ENCODE data around the gene KMT2E.

The KMT2E gene

DNA sequence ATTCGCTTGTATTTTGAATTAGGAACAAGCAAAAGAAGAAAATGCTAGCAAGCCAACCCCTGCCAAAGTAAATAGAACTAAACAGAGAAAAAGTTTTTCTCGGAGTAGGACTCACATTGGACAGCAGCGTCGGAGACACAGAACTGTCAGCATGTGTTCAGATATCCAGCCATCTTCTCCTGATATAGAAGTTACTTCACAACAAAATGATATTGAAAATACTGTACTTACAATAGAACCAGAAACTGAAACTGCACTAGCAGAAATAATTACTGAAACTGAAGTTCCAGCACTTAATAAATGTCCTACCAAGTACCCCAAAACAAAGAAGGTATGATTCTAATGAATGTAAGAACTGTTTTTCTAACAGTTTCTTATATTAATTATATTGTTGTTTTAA lies 87.9 kb downstream of the KMT2E start:
- in situ Hi-C loops (cut with MboI; ENCODE audit: low pct_unique_long_range_greater_than_20kb, low sequenced_read_pairs, unreplicated experiment): no loop called here

GRCh38 chr7:105102557-105103352 lies 88.8 kb downstream of the KMT2E start:
- no peak for TF ChIP-seq CTCF (IDR thresholded peaks at IDR 0.05; ENCODE audit: extremely low read depth, insufficient read depth, missing control alignments)
- in situ Hi-C loops (cut with MboI; ENCODE audit: low pct_unique_long_range_greater_than_20kb, low sequenced_read_pairs, unreplicated experiment): no loop called here
- no peak for DNase-seq (ENCODE audit: low spot score)

More for the DNA sequence above, 87.9 kb downstream of the KMT2E start:
- TF ChIP-seq CTCF (IDR thresholded peaks at IDR 0.05; ENCODE audit: extremely low read depth, insufficient read depth, missing control alignments): no peak
- DNase-seq (ENCODE audit: low spot score): no peak

- no peak for TF ChIP-seq CTCF (IDR thresholded peaks at IDR 0.05; ENCODE audit: extremely low read depth, insufficient read depth, missing control alignments)
- DNase-seq (ENCODE audit: low spot score): no peak
- in situ Hi-C loops (cut with MboI; ENCODE audit: low pct_unique_long_range_greater_than_20kb, low sequenced_read_pairs, unreplicated experiment): no loop called here
Measured at GRCh38 chr7:105105579-105105978, 91.6 kb downstream of the KMT2E start.

GRCh38 chr7:105106473-105106872 lies 92.5 kb downstream of the KMT2E start:
- in situ Hi-C loops (cut with MboI; ENCODE audit: low pct_unique_long_range_greater_than_20kb, low sequenced_read_pairs, unreplicated experiment): no loop called here

GRCh38 chr7:105107458-105107857 lies 93.5 kb downstream of the KMT2E start:
- in situ Hi-C loops (cut with MboI; ENCODE audit: low pct_unique_long_range_greater_than_20kb, low sequenced_read_pairs, unreplicated experiment): no loop called here
- no peak for TF ChIP-seq CTCF (IDR thresholded peaks at IDR 0.05; ENCODE audit: extremely low read depth, insufficient read depth, missing control alignments)

More at GRCh38 chr7:105106473-105106872, 92.5 kb downstream of the KMT2E start:
- no peak for DNase-seq (ENCODE audit: low spot score)
- TF ChIP-seq CTCF (IDR thresholded peaks at IDR 0.05; ENCODE audit: extremely low read depth, insufficient read depth, missing control alignments): no peak

GRCh38 chr7:105112440-105113418 lies 98.7 kb downstream of the KMT2E start:
- no peak for DNase-seq (ENCODE audit: low spot score)
- in situ Hi-C loops (cut with MboI; ENCODE audit: low pct_unique_long_range_greater_than_20kb, low sequenced_read_pairs, unreplicated experiment): no loop called here
- TF ChIP-seq CTCF (IDR thresholded peaks at IDR 0.05; ENCODE audit: extremely low read depth, insufficient read depth, missing control alignments): no peak

More at GRCh38 chr7:105107458-105107857, 93.5 kb downstream of the KMT2E start:
- DNase-seq (ENCODE audit: low spot score): no peak
